Loucy (cell line): Measurements from ENCODE around the gene SCAF1.

Experiments used
- EZH2phosphoT487 ChIP-seq: fragments of 200-600 bp; IDR thresholded peaks from 2 replicates; pipeline ENCODE4 v1.6.1; 2018; ENCODE audit warnings: antibody characterized with exemption, mild to moderate bottlenecking, moderate library complexity, borderline replicate concordance
- TF ChIP-seq, protein P1 (sequence below): fragments of 200-600 bp; sonication (generic); conservative IDR thresholded peaks from 2 replicates; pipeline ENCODE4 v1.5.1; 2014; ENCODE audit warnings: mild to moderate bottlenecking, antibody characterized with exemption, low read length

- TF ChIP-seq, protein P1, sequence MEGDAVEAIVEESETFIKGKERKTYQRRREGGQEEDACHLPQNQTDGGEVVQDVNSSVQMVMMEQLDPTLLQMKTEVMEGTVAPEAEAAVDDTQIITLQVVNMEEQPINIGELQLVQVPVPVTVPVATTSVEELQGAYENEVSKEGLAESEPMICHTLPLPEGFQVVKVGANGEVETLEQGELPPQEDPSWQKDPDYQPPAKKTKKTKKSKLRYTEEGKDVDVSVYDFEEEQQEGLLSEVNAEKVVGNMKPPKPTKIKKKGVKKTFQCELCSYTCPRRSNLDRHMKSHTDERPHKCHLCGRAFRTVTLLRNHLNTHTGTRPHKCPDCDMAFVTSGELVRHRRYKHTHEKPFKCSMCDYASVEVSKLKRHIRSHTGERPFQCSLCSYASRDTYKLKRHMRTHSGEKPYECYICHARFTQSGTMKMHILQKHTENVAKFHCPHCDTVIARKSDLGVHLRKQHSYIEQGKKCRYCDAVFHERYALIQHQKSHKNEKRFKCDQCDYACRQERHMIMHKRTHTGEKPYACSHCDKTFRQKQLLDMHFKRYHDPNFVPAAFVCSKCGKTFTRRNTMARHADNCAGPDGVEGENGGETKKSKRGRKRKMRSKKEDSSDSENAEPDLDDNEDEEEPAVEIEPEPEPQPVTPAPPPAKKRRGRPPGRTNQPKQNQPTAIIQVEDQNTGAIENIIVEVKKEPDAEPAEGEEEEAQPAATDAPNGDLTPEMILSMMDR = no peak
- TF ChIP-seq EZH2phosphoT487 = no peak
Observed at GRCh38 chr19:49629659-49630058, 12.3 kb upstream of the SCAF1 start.
